DND-41 (cell line): ENCODE data around the gene DCDC1.

Experiments used
- ATAC-seq: fragments of 200-7000 bp; cut with Tn5 transposase; 3 replicates; pipeline ENCODE4 v1.9.1; 2021; ENCODE audit warnings: low read depth; ENCODE audit not compliant: insufficient read depth
- DNase-seq: peaks from one replicate; pipeline ENCODE4 v3.0.0-alpha.2; 2020
- H2AFZ ChIP-seq: 2 replicates; pipeline ENCODE4 v1.6.0; 2012; ENCODE audit warnings: low read depth, low read length
- H3K27ac ChIP-seq: 2 replicates; pipeline ENCODE4 v1.5.1; 2012; ENCODE audit warnings: low read length, inconsistent platforms
- H3K27me3 ChIP-seq: fragments of 200-600 bp; sonication (generic); 2 replicates; pipeline ENCODE4 v1.6.0; 2012; ENCODE audit warnings: low read length, mild to moderate bottlenecking, inconsistent platforms; ENCODE audit not compliant: insufficient read depth, poor library complexity
- H3K36me3 ChIP-seq: 2 replicates; pipeline ENCODE4 v1.5.1; 2012; ENCODE audit warnings: low read length, inconsistent platforms; ENCODE audit not compliant: insufficient read depth
- H3K4me1 ChIP-seq: 2 replicates; pipeline ENCODE4 v1.5.1; 2012; ENCODE audit warnings: mild to moderate bottlenecking, low read length; ENCODE audit not compliant: insufficient read depth
- H3K4me2 ChIP-seq: 2 replicates; pipeline ENCODE4 v1.6.0; 2012; ENCODE audit warnings: mild to moderate bottlenecking, moderate library complexity, low read length, inconsistent platforms; ENCODE audit not compliant: insufficient read depth
- H3K4me3 ChIP-seq, 2 experiments: fragments of 200-600 bp in 1 of 2; shearing (Covaris generic) in 1 of 2; 2 replicates each; pipeline ENCODE4 v1.5.1; 2012 to 2016; ENCODE audit warnings: inconsistent platforms in 2 of 2, low read length in 2 of 2, mild to moderate bottlenecking in 2 of 2, low read depth in 1 of 2, moderate library complexity in 1 of 2
- H3K79me2 ChIP-seq: 2 replicates; pipeline ENCODE4 v1.6.0; 2012; ENCODE audit warnings: low read length, inconsistent platforms; ENCODE audit not compliant: insufficient read depth
- H3K9ac ChIP-seq: 2 replicates; pipeline ENCODE4 v1.6.0; 2012; ENCODE audit warnings: low read depth, mild to moderate bottlenecking, inconsistent platforms, low read length, moderate library complexity
- H3K9me3 ChIP-seq: 2 replicates; pipeline ENCODE4 v1.5.1; 2012; ENCODE audit warnings: low read length, moderate library complexity, mild to moderate bottlenecking, inconsistent platforms; ENCODE audit not compliant: insufficient read depth, severe bottlenecking
- H4K20me1 ChIP-seq: 2 replicates; pipeline ENCODE4 v1.6.0; 2012; ENCODE audit warnings: low read length; ENCODE audit not compliant: insufficient read depth
- CTCF ChIP-seq: IDR thresholded peaks from 2 replicates; pipeline ENCODE4 v1.5.1; 2012; ENCODE audit warnings: borderline replicate concordance, low read length, moderate library complexity, mild to moderate bottlenecking; ENCODE audit not compliant: poor library complexity, severe bottlenecking; ENCODE audit errors: extremely low read depth
- EZH2 ChIP-seq: IDR thresholded peaks from 3 replicates; pipeline ENCODE4 v1.6.1; 2012; ENCODE audit warnings: borderline replicate concordance, low read depth, mild to moderate bottlenecking, moderate library complexity, low read length, inconsistent platforms; ENCODE audit not compliant: severe bottlenecking

The DCDC1 gene

GRCh38 chr11:31141789-31142188 lies 227.8 kb downstream of the DCDC1 start:
- Histone ChIP-seq H3K27me3 (no peaks in the 10 kb centered on the region), H3K4me2 (no peak overlapping the region), H2AFZ (no peak overlapping the region), H4K20me1 (no peaks in the 10 kb centered on the region), H3K9ac (no peak overlapping the region), H3K27ac (no peak overlapping the region), H3K4me3 (no peak overlapping the region), H3K4me1 (no peaks in the 10 kb centered on the region), H3K9me3 (no peaks in the 10 kb centered on the region), H3K79me2 (no peaks in the 10 kb centered on the region), H3K36me3 (no peaks in the 10 kb centered on the region)
- ATAC-seq (no peak), DNase-seq (no peak)
- TF ChIP-seq CTCF, result no peak

GRCh38 chr11:31139479-31139878 lies 230.1 kb downstream of the DCDC1 start:
- H3K27me3 ChIP-seq, result no peaks in the 10 kb centered on the region
- H3K4me3 ChIP-seq, result no peak overlapping the region
- no peak for ATAC-seq
- H3K36me3 ChIP-seq, result no peaks in the 10 kb centered on the region
- no peak for DNase-seq
- TF ChIP-seq CTCF (no peak), EZH2 (no peak)
- no peaks in the 10 kb centered on the region for H3K9me3 ChIP-seq
- no peaks in the 10 kb centered on the region for H3K4me1 ChIP-seq
- no peak overlapping the region for H3K27ac ChIP-seq
- H3K9ac ChIP-seq, result no peak overlapping the region
- no peak overlapping the region for H2AFZ ChIP-seq
- no peaks in the 10 kb centered on the region for H3K79me2 ChIP-seq
- H3K4me2 ChIP-seq, result no peak overlapping the region
- H4K20me1 ChIP-seq, result no peaks in the 10 kb centered on the region

DNA sequence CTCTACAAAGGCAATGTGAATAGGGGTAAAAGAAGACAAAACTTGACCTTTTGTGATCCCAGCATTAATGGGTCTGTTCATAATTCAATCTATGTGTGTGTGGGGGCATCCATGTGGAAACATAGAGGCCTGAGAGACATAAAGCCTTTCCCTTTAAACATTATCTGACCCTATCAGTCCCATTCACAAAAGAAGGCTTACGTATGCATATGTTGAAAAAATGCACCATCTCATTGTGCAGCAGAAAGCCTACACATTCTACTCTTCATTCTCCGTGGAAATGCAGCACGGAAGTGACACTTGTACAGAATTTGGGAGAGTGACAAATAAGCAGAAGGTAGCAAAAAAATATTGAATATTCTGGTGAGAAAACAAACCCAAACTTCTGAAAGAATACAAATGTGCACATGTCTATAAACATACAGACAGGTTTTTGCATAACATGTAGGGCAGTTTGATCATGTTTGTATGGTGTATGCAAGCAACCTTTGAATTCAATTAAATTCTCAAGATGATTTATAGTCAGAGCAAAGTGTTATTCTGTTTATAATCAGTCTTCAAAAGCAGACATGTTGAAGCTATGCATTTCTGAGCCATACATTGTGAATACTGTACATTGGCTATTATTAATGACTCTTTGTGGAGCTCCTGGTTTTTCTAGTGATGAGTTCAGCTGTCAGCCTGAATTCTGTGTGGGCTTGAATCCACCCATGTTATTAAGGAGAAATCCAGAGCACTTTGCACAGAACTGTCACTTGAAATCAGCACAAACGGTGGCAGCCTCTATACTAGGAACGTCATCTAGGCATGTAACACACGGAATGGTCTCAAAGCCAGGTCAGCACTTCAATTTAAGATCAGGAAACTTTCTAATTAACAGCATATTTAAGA lies 236.8 kb downstream of the DCDC1 start:
- TF ChIP-seq CTCF, result no peak
- no peak for TF ChIP-seq EZH2
- Histone ChIP-seq H3K36me3 (no peaks in the 10 kb centered on the region), H2AFZ (no peak overlapping the region), H3K27me3 (no peaks in the 10 kb centered on the region), H4K20me1 (no peaks in the 10 kb centered on the region), H3K79me2 (no peaks in the 10 kb centered on the region), H3K4me3 (no peak overlapping the region), H3K9ac (no peak overlapping the region), H3K4me2 (no peak overlapping the region), H3K4me1 (no peaks in the 10 kb centered on the region), H3K27ac (no peak overlapping the region), H3K9me3 (no peaks in the 10 kb centered on the region)
- ATAC-seq, result no peak
- DNase-seq, result no peak
